Measurements from ENCODE around the gene GALNT9.
"Not testable (repeated sequence)": the region's sequence is repeated elsewhere in the genome, so short reads cannot be mapped to it uniquely, and the experiment has no call there.

The GALNT9 gene

GRCh38 chr12:132248453-132249167 lies 80.8 kb downstream of the GALNT9 start:
- no peak for DNase-seq (ENCODE audit: low spot score)

GRCh38 chr12:132247718-132248452 lies 81.5 kb downstream of the GALNT9 start:
- no peak for DNase-seq (ENCODE audit: low spot score)

- DNase-seq (ENCODE audit: low spot score) = no peak
Measured at GRCh38 chr12:132246997-132247717, 82.2 kb downstream of the GALNT9 start.

- DNase-seq (ENCODE audit: low spot score) = no peak
Measured at GRCh38 chr12:132245521-132246101, 83.8 kb downstream of the GALNT9 start.

GRCh38 chr12:132244724-132245295 lies 84.6 kb downstream of the GALNT9 start:
- no peak for DNase-seq (ENCODE audit: low spot score)

- no peak for DNase-seq (ENCODE audit: low spot score)
Measured at GRCh38 chr12:132243596-132244310, 85.6 kb downstream of the GALNT9 start.

- not testable (repeated sequence) for DNase-seq (ENCODE audit: low spot score)
Measured at GRCh38 chr12:132243171-132243570, 86.2 kb downstream of the GALNT9 start.

GRCh38 chr12:132240669-132241007 lies 88.8 kb downstream of the GALNT9 start:
- DNase-seq (ENCODE audit: low spot score) = not testable (repeated sequence)

- DNase-seq (ENCODE audit: low spot score) = no peak
Measured at GRCh38 chr12:132239796-132240668, 89.4 kb downstream of the GALNT9 start.

- no peak for DNase-seq (ENCODE audit: low spot score)
Measured at GRCh38 chr12:132239392-132239791, 90.0 kb downstream of the GALNT9 start.

GRCh38 chr12:132238884-132239283 lies 90.5 kb downstream of the GALNT9 start:
- DNase-seq (ENCODE audit: low spot score) = no peak

GRCh38 chr12:132238488-132238854 lies 90.9 kb downstream of the GALNT9 start:
- DNase-seq (ENCODE audit: low spot score) = no peak

GRCh38 chr12:132237772-132238487 lies 91.5 kb downstream of the GALNT9 start:
- DNase-seq (ENCODE audit: low spot score) = no peak

GRCh38 chr12:132236930-132237771 lies 92.2 kb downstream of the GALNT9 start:
- no peak for DNase-seq (ENCODE audit: low spot score)

- no peak for DNase-seq (ENCODE audit: low spot score)
Measured at GRCh38 chr12:132236129-132236929, 93.1 kb downstream of the GALNT9 start.

GRCh38 chr12:132235116-132235820 lies 94.1 kb downstream of the GALNT9 start:
- no peak for DNase-seq (ENCODE audit: low spot score)

GRCh38 chr12:132230381-132230780 lies 99.0 kb downstream of the GALNT9 start:
- no peak for DNase-seq (ENCODE audit: low spot score)

GRCh38 chr12:132229926-132230325 lies 99.5 kb downstream of the GALNT9 start:
- DNase-seq (ENCODE audit: low spot score) = no peak

Measured in AG08396 (cell line).